Activated CD8-positive, alpha-beta T cell treated with anti-CD3 and anti-CD28 coated beads for 36 hours (primary cell): Measurements from ENCODE around the gene TTI1. TPM values are rescaled to one million over a fixed set of nuclear protein-coding genes. Genes with fewer than 3 reads are reported as not detected.

ENCODE experiments used
- ATAC-seq: fragments of 200-7000 bp; cut with Tn5 transposase; one replicate; pipeline ENCODE4 v1.10.0; 2021; ENCODE audit warnings: mild to moderate bottlenecking, moderate library complexity
- CTCF ChIA-PET: fragments of 350-600 bp; sonication (Branson Sonifier 250); formaldehyde crosslinking; loops from one replicate; lab custom pipeline; 2021; ENCODE audit warnings: antibody characterized with exemption; lab: Charles Lee
- POLR2A ChIA-PET: fragments of 350-600 bp; sonication (Branson Sonifier 250); formaldehyde crosslinking; loops from one replicate; lab custom pipeline; 2021; ENCODE audit warnings: antibody characterized with exemption; lab: Charles Lee
- DNase-seq: peaks from one replicate; pipeline ENCODE4 v3.0.0-alpha.2; 2020
- H3K27ac Mint-ChIP-seq: one replicate; pipeline ENCODE4 v1.8.0; 2021; ENCODE audit warnings: mild to moderate bottlenecking, mixed read lengths
- H3K27me3 Mint-ChIP-seq: one replicate; pipeline ENCODE4 v1.8.0; 2021; ENCODE audit warnings: mixed read lengths
- H3K36me3 Mint-ChIP-seq: one replicate; pipeline ENCODE4 v1.8.0; 2021; ENCODE audit warnings: low read depth, mixed read lengths
- H3K4me1 Mint-ChIP-seq: one replicate; pipeline ENCODE4 v1.8.0; 2021; ENCODE audit warnings: low read depth, mixed read lengths
- H3K4me3 Mint-ChIP-seq: one replicate; pipeline ENCODE4 v1.8.0; 2021; ENCODE audit warnings: mild to moderate bottlenecking, moderate library complexity, mixed read lengths
- H3K9me3 Mint-ChIP-seq: one replicate; pipeline ENCODE4 v1.8.0; 2021; ENCODE audit warnings: mixed read lengths
- intact Hi-C: fragments of 100-400 bp; cut with micrococcal nuclease; formaldehyde crosslinking; loops from one replicate; pipeline ENCODE4 v1.10.0; 2022
- total RNA-seq, 2 experiments: library from RNA; stranded (reverse); gene quantifications; one replicate each; pipeline ENCODE4 v1.2.3, GENCODE V29; 2021
- TF ChIP-seq, protein P1 (sequence below): fragments of 200-600 bp; IDR thresholded peaks from one replicate; pipeline ENCODE4 v1.8.0; 2022; ENCODE audit warnings: antibody characterized with exemption, mild to moderate bottlenecking

TTI1 gene
- total RNA-seq, 2 experiments from 2014 or later: 34.1 to 39.7 TPM

GRCh38 chr20:37961066-37961465 is 72.2 kb downstream of the TTI1 start:
- Mint-ChIP-seq H3K4me3 (no peak overlapping the region), H3K36me3 (no peaks in the 10 kb centered on the region), H3K9me3 (peaks cover 9% of the 10 kb centered on the region), H3K27me3 (peaks cover 4% of the 10 kb centered on the region), H3K4me1 (no peaks in the 10 kb centered on the region), H3K27ac (no peak overlapping the region)
- ATAC-seq (no peak), DNase-seq (no peak)
- POLR2A ChIA-PET: no interaction called here
- CTCF ChIA-PET: no interaction called here
- TF ChIP-seq, protein P1, sequence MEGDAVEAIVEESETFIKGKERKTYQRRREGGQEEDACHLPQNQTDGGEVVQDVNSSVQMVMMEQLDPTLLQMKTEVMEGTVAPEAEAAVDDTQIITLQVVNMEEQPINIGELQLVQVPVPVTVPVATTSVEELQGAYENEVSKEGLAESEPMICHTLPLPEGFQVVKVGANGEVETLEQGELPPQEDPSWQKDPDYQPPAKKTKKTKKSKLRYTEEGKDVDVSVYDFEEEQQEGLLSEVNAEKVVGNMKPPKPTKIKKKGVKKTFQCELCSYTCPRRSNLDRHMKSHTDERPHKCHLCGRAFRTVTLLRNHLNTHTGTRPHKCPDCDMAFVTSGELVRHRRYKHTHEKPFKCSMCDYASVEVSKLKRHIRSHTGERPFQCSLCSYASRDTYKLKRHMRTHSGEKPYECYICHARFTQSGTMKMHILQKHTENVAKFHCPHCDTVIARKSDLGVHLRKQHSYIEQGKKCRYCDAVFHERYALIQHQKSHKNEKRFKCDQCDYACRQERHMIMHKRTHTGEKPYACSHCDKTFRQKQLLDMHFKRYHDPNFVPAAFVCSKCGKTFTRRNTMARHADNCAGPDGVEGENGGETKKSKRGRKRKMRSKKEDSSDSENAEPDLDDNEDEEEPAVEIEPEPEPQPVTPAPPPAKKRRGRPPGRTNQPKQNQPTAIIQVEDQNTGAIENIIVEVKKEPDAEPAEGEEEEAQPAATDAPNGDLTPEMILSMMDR: no peak
- intact Hi-C loops: no loop called here

GRCh38 chr20:37958856-37959520 is 74.3 kb downstream of the TTI1 start:
- TF ChIP-seq, protein P1: no peak
- Mint-ChIP-seq H3K27ac (no peak overlapping the region), H3K9me3 (peaks cover 6% of the 10 kb centered on the region), H3K4me1 (no peaks in the 10 kb centered on the region), H3K36me3 (no peaks in the 10 kb centered on the region), H3K27me3 (peaks cover 3% of the 10 kb centered on the region), H3K4me3 (no peak overlapping the region)
- ChIA-PET CTCF (no interaction called here), POLR2A (no interaction called here)
- DNase-seq: no peak
- intact Hi-C loops: no loop called here
- ATAC-seq: no peak

- Mint-ChIP-seq H3K27ac (no peak overlapping the region), H3K9me3 (no peaks in the 10 kb centered on the region), H3K36me3 (no peaks in the 10 kb centered on the region), H3K27me3 (peaks cover 2% of the 10 kb centered on the region), H3K4me3 (no peak overlapping the region), H3K4me1 (no peaks in the 10 kb centered on the region)
- POLR2A ChIA-PET: interaction anchor here (0.5 kb wide), 1 partner anchor 65 kb away, joined by 4 read pairs; no protein-coding TSS in a partner anchor
- TF ChIP-seq, protein P1: no peak
- intact Hi-C loops: no loop called here
- DNase-seq (no peak), ATAC-seq (no peak)
- CTCF ChIA-PET: no interaction called here
Measured at GRCh38 chr20:37956107-37956585, 77.1 kb downstream of the TTI1 start.

DNA sequence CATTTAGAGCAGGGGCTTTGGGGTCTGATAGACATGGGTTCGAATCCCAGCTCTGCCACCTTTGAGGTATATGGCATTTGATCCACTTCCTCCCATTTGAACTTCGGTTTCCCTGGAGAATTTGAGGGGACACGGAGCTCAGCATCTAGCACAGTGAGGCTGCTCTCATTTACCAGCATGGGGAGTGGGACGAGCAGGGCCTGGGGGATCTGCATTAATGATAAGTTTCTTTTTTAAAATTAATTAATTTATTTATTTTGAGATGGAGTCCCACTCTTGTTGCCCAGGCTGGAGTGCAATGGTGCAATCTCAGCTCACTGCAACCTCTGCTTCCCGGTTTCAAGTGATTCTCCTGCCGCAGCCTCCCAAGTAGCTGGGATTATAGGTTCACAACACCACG is 77.7 kb downstream of the TTI1 start:
- H3K4me3 Mint-ChIP-seq: no peak overlapping the region
- H3K27ac Mint-ChIP-seq: no peak overlapping the region
- ChIA-PET POLR2A (no interaction called here), CTCF (no interaction called here)
- intact Hi-C loops: no loop called here
- no peaks in the 10 kb centered on the region for H3K9me3 Mint-ChIP-seq
- DNase-seq: no peak
- TF ChIP-seq, protein P1: no peak
- H3K36me3 Mint-ChIP-seq: no peaks in the 10 kb centered on the region
- H3K4me1 Mint-ChIP-seq: no peaks in the 10 kb centered on the region
- no peak for ATAC-seq
- peaks cover 2% of the 10 kb centered on the region for H3K27me3 Mint-ChIP-seq

- Mint-ChIP-seq H3K4me3 (no peak overlapping the region), H3K27me3 (peaks cover 2% of the 10 kb centered on the region), H3K36me3 (no peaks in the 10 kb centered on the region), H3K4me1 (no peaks in the 10 kb centered on the region), H3K27ac (no peak overlapping the region), H3K9me3 (no peaks in the 10 kb centered on the region)
- CTCF ChIA-PET: interaction anchor here (1.1 kb wide), 1 partner anchor 10 kb away, joined by 3 read pairs; no protein-coding TSS in a partner anchor
- POLR2A ChIA-PET: interaction anchor here (1.1 kb wide), 1 partner anchor 9 kb away, joined by 3 read pairs; no protein-coding TSS in a partner anchor
- DNase-seq (no peak), ATAC-seq (no peak)
- TF ChIP-seq, protein P1: no peak
- intact Hi-C loops: no loop called here
Measured at GRCh38 chr20:37954626-37955025, 78.6 kb downstream of the TTI1 start.
